ENCODE results near the gene SENP7. TPM values are rescaled to one million over a fixed set of nuclear protein-coding genes. Genes with fewer than 3 reads are reported as not detected.

The SENP7 gene
- total RNA-seq, 2 experiments from 2014 or later: 12.3 to 12.9 TPM

DNA sequence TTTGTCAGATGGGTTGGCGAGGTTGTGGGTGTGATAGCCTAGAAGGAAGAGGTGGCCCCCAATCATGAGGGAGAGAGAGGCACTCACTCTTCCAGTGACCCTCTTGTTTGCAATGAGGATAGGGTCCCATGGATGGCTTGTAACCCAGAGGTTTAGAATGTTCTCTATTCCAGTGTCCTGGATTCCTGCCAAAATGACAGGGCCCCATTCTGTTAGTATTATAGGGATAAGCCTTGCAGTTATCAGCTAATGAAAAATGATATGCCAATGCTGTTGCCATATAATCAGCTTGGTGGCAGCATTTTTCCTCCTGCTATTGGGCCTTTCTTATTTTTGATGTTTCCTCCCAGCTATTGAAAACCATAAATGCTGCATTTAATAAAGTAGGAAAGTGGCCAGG, 23.3 kb upstream of the SENP7 start:
- Mint-ChIP-seq H3K27me3 (no peaks in the 10 kb centered on the region), H3K36me3 (ENCODE audit: low read depth) (no peaks in the 10 kb centered on the region), H3K4me3 (no peak overlapping the region), H3K27ac (no peak overlapping the region), H3K9me3 (ENCODE audit: low read depth) (peaks cover 3% of the 10 kb centered on the region), H3K4me1 (peaks cover 14% of the 10 kb centered on the region)
- DNase-seq (no peak), ATAC-seq (no peak)
- POLR2A ChIA-PET: no interaction called here
- CTCF ChIA-PET: interaction anchor here (1.1 to 1.2 kb wide), 2 partner anchors 11 to 113 kb away, joined by 3 to 4 read pairs; no protein-coding TSS in a partner anchor
- intact Hi-C loops (cut with DNase I, micrococcal nuclease): no loop called here

DNA sequence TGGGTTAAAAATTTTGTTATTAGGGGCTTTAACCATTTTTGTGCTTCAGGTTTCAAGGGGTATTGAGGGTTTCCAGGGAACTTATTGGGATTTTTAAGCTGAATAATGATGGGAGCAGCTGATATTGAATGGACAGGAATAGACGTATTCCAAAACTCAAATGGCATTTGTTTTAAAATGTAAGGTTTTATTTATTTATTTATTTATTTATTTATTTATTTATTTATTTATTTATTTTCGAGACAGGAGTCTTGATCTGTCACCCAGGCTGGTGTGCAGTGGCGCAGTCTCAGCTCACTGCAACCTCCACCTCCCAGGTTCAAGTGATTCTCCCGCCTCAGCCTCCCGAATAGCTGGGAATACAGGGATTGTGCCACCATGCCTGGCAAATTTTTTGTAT, 22.2 kb upstream of the SENP7 start:
- POLR2A ChIA-PET: interaction anchor here (0.6 kb wide), 1 partner anchor 23 kb away, joined by 4 read pairs; no protein-coding TSS in a partner anchor
- Mint-ChIP-seq H3K27me3 (no peaks in the 10 kb centered on the region), H3K9me3 (ENCODE audit: low read depth) (peaks cover 3% of the 10 kb centered on the region), H3K4me1 (peaks cover 25% of the 10 kb centered on the region), H3K4me3 (no peak overlapping the region), H3K36me3 (ENCODE audit: low read depth) (no peaks in the 10 kb centered on the region), H3K27ac (no peak overlapping the region)
- DNase-seq (no peak), ATAC-seq (no peak)
- CTCF ChIA-PET: interaction anchor here (0.7 to 1.2 kb wide), 3 partner anchors 9 to 28 kb away, joined by 3 read pairs; no protein-coding TSS in a partner anchor
- intact Hi-C loops (cut with DNase I, micrococcal nuclease): no loop called here

DNA sequence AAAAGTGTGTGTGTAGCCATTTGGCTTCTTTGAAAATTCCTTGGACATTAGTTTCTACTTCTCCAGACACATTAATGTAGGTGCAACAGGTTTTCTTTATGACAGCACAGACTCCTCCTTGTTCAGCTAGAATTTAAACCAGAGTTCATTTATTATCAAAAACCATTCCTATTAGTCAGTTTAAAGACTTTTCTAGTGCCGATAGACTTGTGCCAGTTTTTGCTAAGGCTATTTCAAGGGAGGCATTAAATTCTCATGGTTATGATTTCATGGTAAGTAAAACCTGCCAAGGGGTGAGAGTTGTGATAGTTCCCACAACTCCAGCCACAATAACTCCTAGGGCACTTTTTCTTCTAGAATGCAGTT, 20.6 kb upstream of the SENP7 start:
- ChIA-PET POLR2A (no interaction called here), CTCF (interaction anchor here (0.6 kb wide), 1 partner anchor 52 kb away, joined by 6 read pairs; no protein-coding TSS in a partner anchor)
- Mint-ChIP-seq H3K9me3 (ENCODE audit: low read depth) (peaks cover 9% of the 10 kb centered on the region), H3K4me1 (peaks cover 33% of the 10 kb centered on the region), H3K36me3 (ENCODE audit: low read depth) (peaks cover 5% of the 10 kb centered on the region), H3K27me3 (no peaks in the 10 kb centered on the region), H3K4me3 (no peak overlapping the region), H3K27ac (no peak overlapping the region)
- ATAC-seq (no peak), DNase-seq (no peak)
- intact Hi-C loops (cut with DNase I, micrococcal nuclease): no loop called here

DNA sequence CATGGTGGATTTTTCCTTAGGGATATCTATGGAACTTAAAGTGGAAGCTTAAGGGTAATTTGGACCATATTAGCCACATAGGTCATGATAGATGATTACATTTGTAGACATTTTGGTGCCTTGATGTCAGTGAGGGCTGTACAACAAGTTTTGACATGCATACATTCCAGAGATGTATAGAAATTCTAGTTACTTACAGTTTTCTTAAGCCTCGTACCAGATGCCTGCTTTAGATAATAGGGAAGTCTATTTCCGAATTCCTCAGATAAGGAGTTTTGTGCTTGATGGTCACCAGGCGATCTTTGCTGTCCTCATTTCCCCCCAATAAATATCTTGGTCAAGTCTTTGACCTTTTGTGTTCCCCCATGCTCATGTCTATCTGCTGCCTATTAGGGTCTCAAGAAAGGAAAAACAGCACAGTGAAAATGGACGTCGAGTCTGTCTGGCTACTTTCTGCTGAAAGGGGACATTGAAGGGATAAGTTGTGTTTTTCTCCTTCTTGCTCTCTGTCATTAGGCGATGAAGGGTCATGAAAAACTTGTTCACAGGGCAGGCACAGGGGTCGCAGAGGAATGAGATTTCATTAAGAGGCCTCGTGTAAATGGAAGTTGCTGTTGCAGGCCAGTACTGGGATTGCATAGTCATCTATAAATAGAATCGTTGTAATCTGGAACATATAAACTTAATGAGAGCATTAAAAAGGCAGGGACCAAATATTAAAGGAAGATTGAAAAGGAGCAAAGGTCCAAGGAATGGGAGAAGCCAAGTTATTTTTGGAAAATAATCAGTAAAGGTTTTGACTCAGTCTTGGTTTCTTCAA, 20.0 kb upstream of the SENP7 start:
- Mint-ChIP-seq H3K4me1 (peaks cover 33% of the 10 kb centered on the region), H3K27me3 (no peaks in the 10 kb centered on the region), H3K36me3 (ENCODE audit: low read depth) (peaks cover 5% of the 10 kb centered on the region), H3K9me3 (ENCODE audit: low read depth) (peaks cover 9% of the 10 kb centered on the region), H3K4me3 (no peak overlapping the region), H3K27ac (no peak overlapping the region)
- ATAC-seq (no peak), DNase-seq (no peak)
- intact Hi-C loops (cut with DNase I, micrococcal nuclease): no loop called here
- ChIA-PET POLR2A (no interaction called here), CTCF (no interaction called here)

DNA sequence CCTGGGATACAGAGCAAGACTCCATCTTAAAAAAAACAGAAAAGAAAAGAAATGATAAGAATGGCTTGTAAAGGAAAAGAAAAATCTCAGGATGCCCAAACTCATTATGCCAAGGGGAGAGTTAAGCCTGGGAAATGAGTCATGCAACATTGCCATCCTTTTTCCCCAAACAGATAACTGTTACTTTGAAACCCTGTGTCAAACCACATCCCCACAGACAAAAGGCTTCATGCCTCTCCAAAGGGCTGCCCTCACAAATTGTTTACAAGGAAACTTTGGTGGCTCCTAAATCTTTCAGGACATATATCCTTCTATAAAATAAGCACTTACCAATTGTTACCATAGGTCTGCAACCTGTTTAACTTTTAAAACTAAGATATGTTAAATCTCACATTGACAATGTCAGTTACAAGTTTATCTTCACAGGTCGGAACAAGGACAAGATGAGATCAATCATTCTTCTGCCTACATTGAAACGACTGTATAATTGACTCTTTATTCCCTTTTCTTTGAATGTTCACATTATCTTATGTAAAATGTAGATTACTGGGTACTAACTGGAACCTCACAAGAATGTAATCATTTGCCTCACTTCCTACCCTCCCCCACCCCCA, 18.6 kb upstream of the SENP7 start:
- ChIA-PET POLR2A (no interaction called here), CTCF (no interaction called here)
- H3K4me1 Mint-ChIP-seq: peaks cover 33% of the 10 kb centered on the region
- peaks cover 9% of the 10 kb centered on the region for H3K9me3 Mint-ChIP-seq (ENCODE audit: low read depth)
- DNase-seq: no peak
- peaks cover 5% of the 10 kb centered on the region for H3K36me3 Mint-ChIP-seq (ENCODE audit: low read depth)
- no peaks in the 10 kb centered on the region for H3K27me3 Mint-ChIP-seq
- no peak overlapping the region for H3K4me3 Mint-ChIP-seq
- peak; percentile 88 for ATAC-seq
- intact Hi-C loops (cut with DNase I, micrococcal nuclease): no loop called here
- peak overlapping the region; percentile 45 for H3K27ac Mint-ChIP-seq

DNA sequence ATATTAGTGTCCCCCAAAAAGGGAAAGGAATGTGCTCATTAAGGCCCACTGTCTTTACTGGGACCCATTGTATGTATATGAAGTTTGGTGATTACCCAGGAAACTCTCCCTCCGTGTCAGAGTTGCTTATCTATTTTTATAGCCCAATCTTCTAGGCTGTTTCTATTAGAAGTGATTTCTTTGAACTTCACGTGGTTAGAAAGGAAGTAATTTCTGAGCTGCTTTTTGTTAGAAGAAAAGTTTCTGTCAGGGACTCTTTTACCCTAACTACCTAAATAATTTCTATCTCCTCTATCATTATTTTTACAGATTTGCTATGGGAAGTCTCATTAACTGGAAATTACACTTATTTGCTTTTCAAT, 17.7 kb upstream of the SENP7 start:
- H3K27ac Mint-ChIP-seq: peak overlapping the region; percentile 45
- H3K4me3 Mint-ChIP-seq: no peak overlapping the region
- CTCF ChIA-PET: interaction anchor here (0.8 to 1.4 kb wide), 4 partner anchors 10 to 549 kb away, joined by 3 to 4 read pairs (median 3); no protein-coding TSS in a partner anchor
- intact Hi-C loops (cut with DNase I, micrococcal nuclease): no loop called here
- H3K36me3 Mint-ChIP-seq (ENCODE audit: low read depth): peaks cover 5% of the 10 kb centered on the region
- no peak for DNase-seq
- POLR2A ChIA-PET: interaction anchor here (1.6 kb wide), 1 partner anchor 10 kb away, joined by 7 read pairs; no protein-coding TSS in a partner anchor
- H3K4me1 Mint-ChIP-seq: peaks cover 33% of the 10 kb centered on the region
- no peaks in the 10 kb centered on the region for H3K27me3 Mint-ChIP-seq
- peaks cover 9% of the 10 kb centered on the region for H3K9me3 Mint-ChIP-seq (ENCODE audit: low read depth)
- no peak for ATAC-seq

DNA sequence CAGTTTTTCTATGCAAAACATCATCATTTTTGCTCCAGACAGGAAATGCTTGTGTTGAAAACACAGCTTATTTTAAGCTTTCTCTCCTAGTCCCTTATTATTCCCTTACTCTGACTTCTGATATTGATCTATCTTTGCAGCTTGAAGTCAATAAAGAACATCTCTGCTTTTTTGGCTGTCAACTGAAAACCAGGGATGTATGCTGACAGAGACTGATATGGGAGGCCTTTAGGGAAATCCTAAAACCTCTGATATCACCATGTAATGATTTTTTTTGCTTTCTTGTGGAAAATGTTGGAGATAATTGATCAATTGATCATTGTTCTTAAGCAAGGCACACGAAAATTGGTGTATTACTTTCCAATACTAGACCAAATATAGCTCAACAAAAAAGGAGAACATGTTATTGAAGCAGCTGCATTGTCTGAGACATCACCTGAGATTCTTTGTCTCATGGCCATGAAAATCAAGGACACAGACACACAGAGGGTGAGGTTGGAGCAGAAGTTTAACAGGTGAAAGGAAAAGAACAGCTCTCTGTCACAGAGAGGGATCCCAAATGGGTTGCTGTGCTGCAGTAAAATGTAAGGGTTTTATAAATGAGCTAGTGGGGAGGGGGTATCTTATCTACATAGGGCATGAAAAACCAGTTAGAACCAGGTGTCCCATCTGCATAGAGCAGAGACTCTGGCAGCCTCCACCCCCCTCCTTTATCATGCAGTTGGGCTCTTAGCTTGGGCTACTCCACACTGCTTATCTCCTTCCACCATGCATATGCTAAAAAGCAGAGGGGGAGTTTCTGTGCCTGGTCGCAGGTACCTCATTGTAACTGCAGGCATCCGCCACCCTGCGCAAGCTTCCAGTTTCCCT, 17.0 kb upstream of the SENP7 start:
- DNase-seq (no peak), ATAC-seq (no peak)
- Mint-ChIP-seq H3K36me3 (ENCODE audit: low read depth) (peaks cover 5% of the 10 kb centered on the region), H3K4me1 (peaks cover 33% of the 10 kb centered on the region), H3K27me3 (no peaks in the 10 kb centered on the region), H3K27ac (peak overlapping the region; percentile 45), H3K9me3 (ENCODE audit: low read depth) (peaks cover 11% of the 10 kb centered on the region), H3K4me3 (no peak overlapping the region)
- ChIA-PET POLR2A (interaction anchor here (1.2 to 1.6 kb wide), 2 partner anchors 10 to 11 kb away, joined by 3 to 7 read pairs; no protein-coding TSS in a partner anchor), CTCF (interaction anchor here (0.5 to 1.4 kb wide), 7 partner anchors 9 to 549 kb away, joined by 3 to 6 read pairs (median 3); no protein-coding TSS in a partner anchor)
- intact Hi-C loops (cut with DNase I, micrococcal nuclease): no loop called here

DNA sequence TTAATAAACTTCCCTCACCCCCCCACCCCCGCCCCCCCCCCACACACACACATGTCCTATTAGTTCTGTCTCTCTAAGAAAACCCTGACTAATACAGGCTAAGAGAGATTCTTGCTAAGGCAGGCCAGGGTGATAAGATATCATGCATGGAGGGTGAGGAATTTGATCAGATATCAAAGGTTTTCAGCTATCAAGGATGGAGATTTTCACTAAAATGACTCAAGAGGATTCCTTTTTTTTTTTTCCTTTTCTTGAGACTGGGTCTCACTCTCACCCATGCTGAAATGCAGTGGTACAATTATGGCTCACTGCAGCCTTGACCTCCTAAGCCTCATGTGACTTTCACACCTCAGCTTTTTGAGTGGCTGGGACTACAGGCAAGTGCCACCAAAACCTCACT, 14.9 kb upstream of the SENP7 start:
- DNase-seq (no peak), ATAC-seq (no peak)
- ChIA-PET CTCF (interaction anchor here (0.6 kb wide), 1 partner anchor 665 kb away, joined by 4 read pairs; no protein-coding TSS in a partner anchor), POLR2A (interaction anchor here (0.6 kb wide), 1 partner anchor 148 kb away, joined by 3 read pairs; no protein-coding TSS in a partner anchor)
- H3K4me1 Mint-ChIP-seq: peaks cover 33% of the 10 kb centered on the region
- no peak overlapping the region for H3K4me3 Mint-ChIP-seq
- intact Hi-C loops (cut with DNase I, micrococcal nuclease): no loop called here
- no peaks in the 10 kb centered on the region for H3K27me3 Mint-ChIP-seq
- peaks cover 5% of the 10 kb centered on the region for H3K36me3 Mint-ChIP-seq (ENCODE audit: low read depth)
- H3K27ac Mint-ChIP-seq: no peak overlapping the region
- peaks cover 14% of the 10 kb centered on the region for H3K9me3 Mint-ChIP-seq (ENCODE audit: low read depth)

DNA sequence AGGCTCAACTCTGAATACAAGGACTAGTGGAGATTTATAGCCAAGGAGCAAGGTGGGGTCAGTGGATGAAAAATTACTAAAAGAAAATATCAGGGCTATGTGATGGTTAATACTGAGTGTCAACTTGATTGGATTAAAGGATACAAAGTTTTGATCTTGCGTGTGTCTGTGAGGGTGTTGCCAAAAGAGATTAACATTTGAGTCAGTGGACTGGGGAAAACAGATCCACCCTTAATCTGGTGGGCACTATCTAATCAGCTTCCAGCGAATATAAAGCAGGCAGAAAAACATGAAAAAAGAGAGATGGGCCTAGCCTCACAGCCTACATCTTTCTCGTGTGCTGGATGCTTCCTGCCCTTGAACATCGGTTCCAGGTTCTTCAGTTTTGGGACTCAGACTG, 14.4 kb upstream of the SENP7 start:
- Mint-ChIP-seq H3K27ac (no peak overlapping the region), H3K27me3 (no peaks in the 10 kb centered on the region), H3K9me3 (ENCODE audit: low read depth) (peaks cover 14% of the 10 kb centered on the region), H3K36me3 (ENCODE audit: low read depth) (peaks cover 5% of the 10 kb centered on the region), H3K4me3 (no peak overlapping the region), H3K4me1 (peaks cover 33% of the 10 kb centered on the region)
- ATAC-seq (no peak), DNase-seq (no peak)
- intact Hi-C loops (cut with DNase I, micrococcal nuclease): no loop called here
- ChIA-PET CTCF (interaction anchor here (0.6 kb wide), 1 partner anchor 666 kb away, joined by 4 read pairs; no protein-coding TSS in a partner anchor), POLR2A (interaction anchor here (0.6 kb wide), 1 partner anchor 148 kb away, joined by 3 read pairs; no protein-coding TSS in a partner anchor)

DNA sequence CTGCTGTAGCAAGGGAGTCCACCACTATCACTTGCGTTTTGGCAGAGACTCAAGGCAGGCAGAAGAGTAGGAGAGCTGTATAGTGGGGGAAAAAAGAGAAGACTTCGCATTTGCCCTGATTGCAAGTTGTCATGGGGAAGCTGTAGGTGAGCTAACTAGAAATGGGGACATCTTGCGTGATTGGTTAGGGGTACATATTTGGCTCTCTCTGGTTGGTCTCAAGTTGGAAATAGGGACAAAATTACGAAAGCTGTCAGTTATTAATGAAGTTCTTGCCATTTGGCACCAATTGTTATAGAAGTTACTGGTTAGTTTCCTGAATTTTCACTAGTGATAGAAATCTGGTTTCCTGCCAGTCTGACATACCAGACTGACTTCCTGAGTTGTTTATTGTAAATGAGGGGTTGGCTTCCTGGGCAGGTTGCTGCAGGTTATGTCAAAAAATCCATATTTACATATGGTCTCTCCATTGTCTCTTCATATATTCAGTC, 8.2 kb upstream of the SENP7 start:
- intact Hi-C loops (cut with DNase I, micrococcal nuclease): no loop called here
- DNase-seq (no peak), ATAC-seq (no peak)
- peak overlapping the region; percentile 84 for H3K27ac Mint-ChIP-seq
- ChIA-PET CTCF (interaction anchor here (0.7 to 1.9 kb wide), 7 partner anchors 8 to 74 kb away, joined by 3 to 6 read pairs (median 3); partner anchors contain the start of genes PCNP and SENP7), POLR2A (interaction anchor here (0.6 to 1.6 kb wide), 4 partner anchors 9 to 131 kb away, joined by 3 to 7 read pairs (median 5); no protein-coding TSS in a partner anchor)
- H3K36me3 Mint-ChIP-seq (ENCODE audit: low read depth): peaks cover 5% of the 10 kb centered on the region
- H3K27me3 Mint-ChIP-seq: no peaks in the 10 kb centered on the region
- peaks cover 5% of the 10 kb centered on the region for H3K9me3 Mint-ChIP-seq (ENCODE audit: low read depth)
- peaks cover 49% of the 10 kb centered on the region for H3K4me1 Mint-ChIP-seq
- H3K4me3 Mint-ChIP-seq: peak overlapping the region; percentile 46
